Ascending aorta (tissue), 2 donors: ENCODE measurements around the gene ATXN1. TPM values are rescaled to one million over a fixed set of nuclear protein-coding genes. Genes with fewer than 3 reads are reported as not detected.
A peak's percentile ranks its signal among the peaks of the same experiment; 100 is the strongest.

Source experiments
- DNase-seq, 2 donors: peaks; one replicate each; pipeline ENCODE4 v3.0.0-alpha.2; 2019; ENCODE audit warnings: low spot score in 2 of 2
- H3K27ac ChIP-seq, 2 donors: fragments of 200-600 bp; sonication (generic); one replicate each; pipeline ENCODE4 v1.5.1; 2016 to 2017; ENCODE audit warnings: mild to moderate bottlenecking in 1 of 2
- H3K27me3 ChIP-seq: fragments of 200-600 bp; sonication (generic); one replicate; pipeline ENCODE4 v1.5.1; 2017
- H3K36me3 ChIP-seq, 2 donors: fragments of 200-600 bp; sonication (generic); one replicate each; pipeline ENCODE4 v1.5.1; 2016
- H3K4me1 ChIP-seq, 2 donors: fragments of 200-600 bp; sonication (generic); one replicate each; pipeline ENCODE4 v1.5.1; 2016 to 2017; ENCODE audit warnings: mild to moderate bottlenecking in 1 of 2
- H3K4me3 ChIP-seq, 2 donors: fragments of 200-600 bp; sonication (generic); one replicate each; pipeline ENCODE4 v1.5.1; 2016 to 2017; ENCODE audit warnings: mild to moderate bottlenecking in 1 of 2
- H3K9me3 ChIP-seq, 2 donors: fragments of 200-600 bp; sonication (generic); one replicate each; pipeline ENCODE4 v1.5.1; 2016
- intact Hi-C: fragments of 100-400 bp; cut with DNase I; formaldehyde crosslinking; loops from one replicate; pipeline ENCODE4 v1.15.1; 2023
- total RNA-seq: library from RNA; depleted of rRNA; stranded (reverse); fragments of >200 nt; gene quantifications from one replicate; pipeline ENCODE4 v1.1.0, GENCODE V29; 2016
- TF ChIP-seq, protein P1 (sequence below), 3 experiments: fragments of 200-600 bp in 2 of 3; fragments of 450-650 bp in 1 of 3; sonication (generic) in 2 of 3; IDR thresholded peaks; one replicate each; pipeline ENCODE4 v1.5.1; 2016 to 2019; ENCODE audit warnings: antibody characterized with exemption in 3 of 3, mild to moderate bottlenecking in 1 of 3, moderate library complexity in 1 of 3

Gene ATXN1
- total RNA-seq, 1 donor from 2014 or later, result 68.3 TPM

DNA sequence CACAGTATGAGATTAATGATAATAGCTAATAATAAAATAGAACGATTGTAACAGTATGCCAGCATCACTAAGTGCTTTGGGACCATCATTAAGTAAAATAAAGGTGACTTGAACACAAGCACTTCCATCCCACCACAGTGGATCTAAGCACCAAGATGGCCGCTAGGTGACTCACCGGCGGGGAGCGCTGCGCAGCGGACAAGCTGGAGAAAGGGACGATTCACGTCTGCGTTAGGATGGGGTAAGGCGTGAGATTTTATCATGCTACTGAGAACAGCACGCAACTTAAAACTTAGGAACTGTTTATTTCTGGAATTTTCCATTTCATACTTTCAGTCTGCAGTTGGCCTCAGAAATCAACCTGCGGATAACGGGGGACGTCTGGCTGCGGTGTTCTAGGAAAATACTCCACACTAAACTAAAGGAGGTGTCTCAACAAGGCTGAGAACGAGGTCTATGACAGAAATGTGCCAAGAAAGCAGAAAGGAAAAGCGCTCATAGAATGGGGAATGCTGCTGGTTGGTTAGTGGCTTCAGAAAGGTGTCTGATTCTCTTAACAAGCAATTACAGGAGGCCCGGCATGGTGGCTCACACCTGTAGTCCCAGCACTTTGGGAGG is 408.3 kb downstream of the ATXN1 start:
- H3K27me3 ChIP-seq, result no peaks in the 10 kb centered on the region
- peaks cover 3 to 19% of the 10 kb centered on the region in 2 donors for H3K4me1 ChIP-seq
- TF ChIP-seq, protein P1, sequence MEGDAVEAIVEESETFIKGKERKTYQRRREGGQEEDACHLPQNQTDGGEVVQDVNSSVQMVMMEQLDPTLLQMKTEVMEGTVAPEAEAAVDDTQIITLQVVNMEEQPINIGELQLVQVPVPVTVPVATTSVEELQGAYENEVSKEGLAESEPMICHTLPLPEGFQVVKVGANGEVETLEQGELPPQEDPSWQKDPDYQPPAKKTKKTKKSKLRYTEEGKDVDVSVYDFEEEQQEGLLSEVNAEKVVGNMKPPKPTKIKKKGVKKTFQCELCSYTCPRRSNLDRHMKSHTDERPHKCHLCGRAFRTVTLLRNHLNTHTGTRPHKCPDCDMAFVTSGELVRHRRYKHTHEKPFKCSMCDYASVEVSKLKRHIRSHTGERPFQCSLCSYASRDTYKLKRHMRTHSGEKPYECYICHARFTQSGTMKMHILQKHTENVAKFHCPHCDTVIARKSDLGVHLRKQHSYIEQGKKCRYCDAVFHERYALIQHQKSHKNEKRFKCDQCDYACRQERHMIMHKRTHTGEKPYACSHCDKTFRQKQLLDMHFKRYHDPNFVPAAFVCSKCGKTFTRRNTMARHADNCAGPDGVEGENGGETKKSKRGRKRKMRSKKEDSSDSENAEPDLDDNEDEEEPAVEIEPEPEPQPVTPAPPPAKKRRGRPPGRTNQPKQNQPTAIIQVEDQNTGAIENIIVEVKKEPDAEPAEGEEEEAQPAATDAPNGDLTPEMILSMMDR (IDR thresholded peaks at IDR 0.05), result no peak
- H3K4me3 ChIP-seq, result no peak overlapping the region
- H3K36me3 ChIP-seq, result no peaks in the 10 kb centered on the region
- H3K27ac ChIP-seq, result peak overlapping the region; percentile 85 to 87
- peak in 1 of 2 donors; percentile 34 for DNase-seq
- H3K9me3 ChIP-seq, result no peaks in the 10 kb centered on the region
- intact Hi-C loops, result no loop called here

DNA sequence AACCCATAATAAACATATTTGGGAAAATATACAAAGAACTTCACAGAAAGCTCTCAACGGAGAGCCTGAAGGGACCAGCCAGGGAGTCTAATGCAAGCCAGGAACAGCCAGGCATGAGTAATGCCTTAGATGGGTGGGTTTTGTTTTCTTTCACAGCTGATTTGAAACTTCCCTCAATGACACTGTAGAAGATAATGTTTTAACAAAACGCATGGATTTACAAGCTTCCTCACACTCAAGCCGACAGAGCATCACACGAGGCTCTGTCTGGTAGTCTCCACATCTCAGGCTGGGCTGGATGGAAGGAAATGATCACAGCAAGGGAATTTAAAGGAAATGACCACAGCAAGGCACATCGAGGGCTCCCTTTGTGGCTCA is 409.0 kb downstream of the ATXN1 start:
- no peaks in the 10 kb centered on the region for H3K9me3 ChIP-seq
- peak overlapping the region; percentile 30 to 42 for H3K4me3 ChIP-seq
- TF ChIP-seq, protein P1 (IDR thresholded peaks at IDR 0.05), result no peak
- intact Hi-C loops, result no loop called here
- peak in 1 of 2 donors; percentile 50 for DNase-seq
- H3K36me3 ChIP-seq, result no peaks in the 10 kb centered on the region
- peak overlapping the region; percentile 85 to 87 for H3K27ac ChIP-seq
- H3K4me1 ChIP-seq, result peaks cover 3 to 19% of the 10 kb centered on the region in 2 donors
- no peaks in the 10 kb centered on the region for H3K27me3 ChIP-seq

DNA sequence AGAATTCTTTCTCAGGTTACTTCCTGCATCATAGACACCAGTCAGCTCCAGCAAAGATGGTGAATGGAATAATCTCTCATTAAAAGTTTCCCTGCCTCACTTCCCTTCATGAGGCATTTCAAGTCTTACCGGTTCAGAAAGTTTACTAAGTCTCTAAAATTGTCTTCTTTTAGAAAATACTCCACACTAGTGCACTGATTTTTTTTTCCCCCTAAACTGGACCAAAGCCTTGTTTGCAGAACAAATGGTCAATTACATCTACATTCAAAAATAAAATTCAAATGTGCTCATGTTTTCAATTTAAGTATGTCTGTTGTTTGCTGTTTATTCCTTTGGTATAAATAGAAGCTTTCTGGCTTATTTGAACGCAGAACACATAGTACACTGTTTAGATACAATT is 411.7 kb downstream of the ATXN1 start:
- no peak for DNase-seq
- Histone ChIP-seq H3K27ac (no peak overlapping the region), H3K9me3 (no peaks in the 10 kb centered on the region), H3K4me3 (no peak overlapping the region), H3K36me3 (no peaks in the 10 kb centered on the region), H3K4me1 (peaks cover 9 to 17% of the 10 kb centered on the region in 2 donors), H3K27me3 (no peaks in the 10 kb centered on the region)
- intact Hi-C loops, result no loop called here
- TF ChIP-seq, protein P1 (IDR thresholded peaks at IDR 0.05), result no peak

DNA sequence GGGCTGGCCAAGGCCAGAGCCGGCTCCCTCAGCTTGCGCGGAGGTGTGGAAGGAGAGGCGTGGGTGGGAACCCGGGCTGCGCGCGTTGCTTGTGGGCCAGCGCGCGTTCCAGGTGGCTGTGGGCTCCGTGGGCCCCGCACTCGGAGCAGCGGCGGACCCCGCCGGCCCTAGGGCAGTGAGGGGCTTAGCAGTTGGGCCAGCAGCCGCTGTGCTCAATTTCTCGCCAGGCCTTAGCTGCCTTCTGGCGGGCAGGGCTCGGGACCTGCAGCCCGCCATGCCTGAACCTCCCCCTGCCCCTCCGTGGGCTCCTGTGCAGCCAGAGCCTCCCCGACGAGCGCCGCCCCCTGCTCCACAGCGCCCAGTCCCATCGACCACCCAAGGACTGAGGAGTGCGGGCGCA is 414.4 kb downstream of the ATXN1 start:
- intact Hi-C loops, result no loop called here
- H3K27ac ChIP-seq, result no peak overlapping the region
- no peak overlapping the region for H3K4me3 ChIP-seq

DNA sequence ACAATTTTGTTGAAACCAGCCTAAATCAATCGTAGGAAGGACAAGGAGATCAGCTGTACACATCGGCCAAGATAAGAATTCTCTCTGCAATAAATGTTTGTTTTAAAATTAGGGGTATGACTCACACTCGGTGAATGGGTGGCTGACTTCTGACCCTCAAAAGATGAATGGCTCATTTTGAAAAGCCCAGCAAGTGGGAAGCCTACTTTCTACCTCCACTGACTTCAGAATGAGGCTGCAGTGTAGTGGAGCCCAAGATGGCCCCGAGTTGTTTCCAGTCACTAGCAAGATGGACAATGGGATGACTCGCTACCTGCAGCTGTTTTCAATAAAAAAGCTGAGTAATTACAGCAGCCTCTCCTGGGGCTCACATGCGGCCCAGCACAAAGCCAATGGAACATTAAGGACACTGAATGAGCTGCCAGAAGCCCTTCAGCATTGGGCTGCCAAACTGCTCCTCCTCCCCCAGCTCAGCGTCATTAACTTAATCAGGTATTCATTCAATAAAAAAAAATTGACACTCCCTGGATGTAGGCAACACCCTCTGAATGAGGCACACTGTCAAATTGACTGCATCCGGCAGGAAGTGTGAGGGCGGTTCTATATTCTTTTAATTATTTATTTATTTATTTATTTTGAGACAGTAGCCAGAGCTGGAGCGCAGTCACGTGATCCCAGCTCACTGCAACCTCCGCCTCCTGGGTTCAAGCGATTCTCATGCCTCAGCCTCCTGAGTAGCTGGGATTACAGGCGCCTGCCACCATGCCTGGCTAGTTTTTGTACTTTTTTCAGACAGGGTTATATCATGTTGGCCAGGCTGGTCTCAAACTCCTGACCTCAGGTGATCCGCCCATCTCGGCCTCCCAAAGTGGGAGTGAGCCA is 415.6 kb downstream of the ATXN1 start:
- Histone ChIP-seq H3K27me3 (no peaks in the 10 kb centered on the region), H3K36me3 (no peaks in the 10 kb centered on the region), H3K27ac (no peak overlapping the region), H3K4me3 (no peak overlapping the region), H3K4me1 (peaks cover 6 to 8% of the 10 kb centered on the region in 2 donors), H3K9me3 (no peaks in the 10 kb centered on the region)
- intact Hi-C loops, result no loop called here
- TF ChIP-seq, protein P1 (IDR thresholded peaks at IDR 0.05), result no peak
- no peak for DNase-seq

More for the DNA sequence above, 414.4 kb downstream of the ATXN1 start:
- no peaks in the 10 kb centered on the region for H3K27me3 ChIP-seq
- no peaks in the 10 kb centered on the region for H3K9me3 ChIP-seq
- DNase-seq, result no peak
- peaks cover 9 to 16% of the 10 kb centered on the region in 2 donors for H3K4me1 ChIP-seq
- no peaks in the 10 kb centered on the region for H3K36me3 ChIP-seq
- TF ChIP-seq, protein P1 (IDR thresholded peaks at IDR 0.05), result no peak
